Measurements from ENCODE around the gene PUS1. TPM values are rescaled to one million over a fixed set of nuclear protein-coding genes. Genes with fewer than 3 reads are reported as not detected.

PUS1 gene
- polyA plus RNA-seq, 4 donors = 11.6 to 30.0 (median 18.1) TPM

DNA sequence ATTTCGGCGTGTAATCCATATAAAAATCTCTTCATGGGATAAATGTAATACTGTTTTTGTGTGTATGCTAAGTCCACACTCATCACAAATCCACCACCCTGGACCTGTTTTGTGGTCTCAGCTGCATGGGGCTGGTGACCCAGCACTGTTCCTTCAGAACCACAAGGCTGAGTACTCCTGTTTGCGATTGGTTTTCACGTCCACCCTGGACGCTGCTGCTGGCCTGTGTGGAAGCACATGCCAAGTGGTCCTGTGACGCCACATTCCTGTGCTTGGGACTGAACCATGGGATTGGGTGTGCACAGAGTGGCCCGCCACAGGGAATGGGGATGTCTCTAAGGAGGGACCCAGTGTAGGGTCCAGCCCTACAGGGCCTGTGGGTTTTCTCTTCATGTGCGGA is 4.3 kb downstream of the PUS1 start:
- FAIRE-seq = no peak
- Histone ChIP-seq H3K4me3 (ENCODE audit: low read depth in 1 of 3, low read length in 3 of 3) (no peak overlapping the region), H3K36me3 (ENCODE audit: control insufficient read depth in 3 of 3, insufficient read depth in 2 of 3, low read depth in 1 of 3, low read length in 3 of 3) (peaks cover 4 to 56% (median 11%) of the 10 kb centered on the region in 3 donors), H3K4me1 (ENCODE audit: control insufficient read depth in 3 of 3, insufficient read depth in 2 of 3, low read depth in 1 of 3, low read length in 2 of 3) (peaks cover 0 to 8% (median 2%) of the 10 kb centered on the region in 3 donors), H3K27me3 (ENCODE audit: control insufficient read depth in 3 of 3, insufficient read depth in 3 of 3, low read length in 3 of 3) (no peaks in the 10 kb centered on the region), H3K27ac (ENCODE audit: low read depth in 1 of 3, low read length in 2 of 3) (no peak overlapping the region), H3K9me3 (ENCODE audit: control insufficient read depth in 2 of 2, insufficient read depth in 1 of 2, low read depth in 1 of 2, low read length in 1 of 2) (no peaks in the 10 kb centered on the region)
- DNase-seq = no peak
- 97 to 98% (median 97%) methylated on average over 8 of the region's 8 CpGs for whole genome bisulfite sequencing, 3 donors

DNA sequence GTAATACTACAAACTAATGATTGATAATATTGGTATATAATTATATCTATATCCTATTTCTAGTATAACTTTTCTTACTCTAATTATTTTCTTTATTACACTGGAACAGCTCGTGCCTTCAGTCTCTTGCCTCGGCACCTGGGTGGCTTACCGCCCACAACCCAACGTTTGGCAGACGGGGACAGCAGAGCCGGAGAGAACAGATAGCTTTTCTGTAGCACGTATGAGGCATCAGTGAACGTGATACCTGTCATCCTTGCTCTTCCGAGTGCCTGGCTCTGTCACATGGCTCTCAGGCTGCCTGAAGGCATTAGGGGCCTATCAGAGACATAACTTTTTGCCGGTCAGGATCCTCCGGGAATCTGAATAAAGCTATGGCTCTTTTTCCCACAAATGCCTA is 5.5 kb downstream of the PUS1 start:
- Histone ChIP-seq H3K4me3 (ENCODE audit: low read depth in 1 of 3, low read length in 3 of 3) (no peak overlapping the region), H3K4me1 (ENCODE audit: control insufficient read depth in 3 of 3, insufficient read depth in 2 of 3, low read depth in 1 of 3, low read length in 2 of 3) (peaks cover 0 to 8% (median 2%) of the 10 kb centered on the region in 3 donors), H3K27me3 (ENCODE audit: control insufficient read depth in 3 of 3, insufficient read depth in 3 of 3, low read length in 3 of 3) (no peaks in the 10 kb centered on the region), H3K27ac (ENCODE audit: low read depth in 1 of 3, low read length in 2 of 3) (no peak overlapping the region), H3K36me3 (ENCODE audit: control insufficient read depth in 3 of 3, insufficient read depth in 2 of 3, low read depth in 1 of 3, low read length in 3 of 3) (peaks cover 4 to 63% (median 11%) of the 10 kb centered on the region in 3 donors), H3K9me3 (ENCODE audit: control insufficient read depth in 2 of 2, insufficient read depth in 1 of 2, low read depth in 1 of 2, low read length in 1 of 2) (no peaks in the 10 kb centered on the region)
- DNase-seq = no peak
- WGBS, 3 donors = 90 to 95% (median 93%) methylated on average over 11 of the region's 11 CpGs
- no peak for FAIRE-seq

GRCh38 chr12:131938082-131938481 is 9.0 kb downstream of the PUS1 start:
- WGBS, 3 donors = 80 to 93% (median 93%) methylated on average over 7 of the region's 7 CpGs
- no peaks in the 10 kb centered on the region for H3K27me3 ChIP-seq (ENCODE audit: control insufficient read depth in 3 of 3, insufficient read depth in 3 of 3, low read length in 3 of 3)
- FAIRE-seq (no peak), DNase-seq (no peak)
- H3K4me1 ChIP-seq (ENCODE audit: control insufficient read depth in 3 of 3, insufficient read depth in 2 of 3, low read depth in 1 of 3, low read length in 2 of 3) = no peaks in the 10 kb centered on the region
- no peak overlapping the region for H3K27ac ChIP-seq (ENCODE audit: low read depth in 1 of 3, low read length in 2 of 3)
- H3K4me3 ChIP-seq (ENCODE audit: low read depth in 1 of 3, low read length in 3 of 3) = no peak overlapping the region
- peaks cover 6 to 65% (median 13%) of the 10 kb centered on the region in 3 donors for H3K36me3 ChIP-seq (ENCODE audit: control insufficient read depth in 3 of 3, insufficient read depth in 2 of 3, low read depth in 1 of 3, low read length in 3 of 3)
- H3K9me3 ChIP-seq (ENCODE audit: control insufficient read depth in 2 of 2, insufficient read depth in 1 of 2, low read depth in 1 of 2, low read length in 1 of 2) = no peaks in the 10 kb centered on the region

DNA sequence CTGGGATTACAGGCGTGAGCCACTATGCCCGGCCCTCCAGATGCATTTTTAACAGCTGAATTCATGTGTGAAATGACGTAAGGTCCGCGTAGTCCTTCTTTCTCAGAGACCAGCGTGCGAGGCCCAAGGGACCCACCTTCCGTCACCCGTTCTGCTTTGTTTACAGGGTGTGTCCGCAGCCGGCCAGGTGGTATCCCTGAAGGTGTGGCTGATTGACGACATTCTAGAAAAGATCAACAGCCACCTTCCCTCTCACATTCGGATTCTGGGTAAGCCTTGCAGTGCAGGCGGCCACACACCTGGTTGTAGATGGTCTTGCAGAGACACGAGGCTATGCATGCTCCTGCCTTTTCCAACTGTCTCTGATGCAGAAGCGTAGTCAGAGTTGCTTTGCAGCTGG is 9.9 kb downstream of the PUS1 start:
- Histone ChIP-seq H3K9me3 (ENCODE audit: control insufficient read depth in 2 of 2, insufficient read depth in 1 of 2, low read depth in 1 of 2, low read length in 1 of 2) (no peaks in the 10 kb centered on the region), H3K36me3 (ENCODE audit: control insufficient read depth in 3 of 3, insufficient read depth in 2 of 3, low read depth in 1 of 3, low read length in 3 of 3) (peaks cover 6 to 65% (median 11%) of the 10 kb centered on the region in 3 donors), H3K4me1 (ENCODE audit: control insufficient read depth in 3 of 3, insufficient read depth in 2 of 3, low read depth in 1 of 3, low read length in 2 of 3) (no peaks in the 10 kb centered on the region), H3K27me3 (ENCODE audit: control insufficient read depth in 3 of 3, insufficient read depth in 3 of 3, low read length in 3 of 3) (no peaks in the 10 kb centered on the region), H3K27ac (ENCODE audit: low read depth in 1 of 3, low read length in 2 of 3) (peak overlapping the region in 1 of 3 donors; percentile 36), H3K4me3 (ENCODE audit: low read depth in 1 of 3, low read length in 3 of 3) (no peak overlapping the region)
- FAIRE-seq = no peak
- 73 to 83% (median 79%) methylated on average over 16 of the region's 16 CpGs for WGBS, 3 donors
- DNase-seq = peak; percentile 58 to 62

DNA sequence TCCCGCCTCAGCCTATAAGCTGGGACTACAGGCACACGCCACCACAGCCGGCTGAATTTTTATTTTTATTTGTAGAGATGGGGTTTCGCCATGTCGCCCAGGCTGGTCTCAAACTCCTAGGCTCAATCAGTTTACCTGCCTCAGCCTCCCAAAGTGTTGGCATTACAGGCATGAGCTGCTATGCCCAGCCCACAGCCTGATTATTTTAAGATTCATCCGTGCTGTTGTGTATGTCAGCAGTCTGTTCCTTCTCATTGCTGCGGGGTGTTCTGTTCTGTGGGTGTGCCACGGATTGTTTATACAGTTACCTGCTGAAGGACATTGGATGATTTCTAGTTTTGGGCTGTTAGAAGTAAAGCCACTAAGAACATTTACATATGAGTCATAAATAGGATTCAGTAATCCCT is 11.1 kb downstream of the PUS1 start:
- peaks cover 0 to 2% of the 10 kb centered on the region in 2 donors for H3K9me3 ChIP-seq (ENCODE audit: control insufficient read depth in 2 of 2, insufficient read depth in 1 of 2, low read depth in 1 of 2, low read length in 1 of 2)
- H3K27me3 ChIP-seq (ENCODE audit: control insufficient read depth in 3 of 3, insufficient read depth in 3 of 3, low read length in 3 of 3) = no peaks in the 10 kb centered on the region
- 87 to 90% (median 89%) methylated on average over 8 of the region's 8 CpGs for WGBS, 3 donors
- no peaks in the 10 kb centered on the region for H3K4me1 ChIP-seq (ENCODE audit: control insufficient read depth in 3 of 3, insufficient read depth in 2 of 3, low read depth in 1 of 3, low read length in 2 of 3)
- no peak for FAIRE-seq
- no peak overlapping the region for H3K4me3 ChIP-seq (ENCODE audit: low read depth in 1 of 3, low read length in 3 of 3)
- H3K36me3 ChIP-seq (ENCODE audit: control insufficient read depth in 3 of 3, insufficient read depth in 2 of 3, low read depth in 1 of 3, low read length in 3 of 3) = peaks cover 3 to 68% (median 7%) of the 10 kb centered on the region in 3 donors
- peak overlapping the region in 1 of 3 donors; percentile 36 for H3K27ac ChIP-seq (ENCODE audit: low read depth in 1 of 3, low read length in 2 of 3)
- no peak for DNase-seq

DNA sequence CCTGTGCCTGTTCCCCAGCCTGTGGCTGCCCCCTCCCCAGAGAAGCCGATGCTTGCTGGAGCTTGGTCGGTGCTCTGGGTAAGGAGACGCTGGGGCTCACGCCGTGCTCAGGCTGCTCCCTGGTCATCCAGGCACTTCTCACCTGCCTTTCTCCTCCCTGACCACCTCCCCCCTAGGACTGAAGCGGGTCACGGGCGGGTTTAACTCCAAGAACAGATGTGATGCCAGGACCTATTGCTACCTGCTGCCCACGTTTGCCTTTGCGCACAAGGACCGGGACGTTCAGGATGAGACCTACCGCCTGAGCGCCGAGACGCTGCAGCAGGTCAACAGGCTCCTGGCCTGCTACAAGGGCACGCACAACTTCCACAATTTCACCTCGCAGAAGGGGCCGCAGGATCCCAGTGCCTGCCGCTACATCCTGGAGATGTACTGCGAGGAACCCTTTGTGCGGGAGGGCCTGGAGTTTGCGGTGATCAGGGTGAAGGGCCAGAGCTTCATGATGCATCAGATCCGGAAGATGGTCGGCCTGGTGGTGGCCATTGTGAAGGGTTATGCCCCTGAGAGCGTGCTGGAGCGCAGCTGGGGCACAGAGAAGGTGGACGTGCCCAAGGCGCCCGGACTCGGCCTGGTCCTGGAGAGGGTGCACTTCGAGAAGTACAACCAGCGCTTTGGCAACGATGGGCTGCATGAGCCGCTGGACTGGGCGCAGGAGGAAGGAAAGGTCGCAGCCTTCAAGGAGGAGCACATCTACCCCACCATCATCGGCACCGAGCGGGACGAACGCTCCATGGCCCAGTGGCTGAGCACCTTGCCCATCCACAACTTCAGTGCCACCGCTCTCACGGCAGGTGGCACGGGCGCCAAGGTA is 12.3 kb downstream of the PUS1 start:
- Histone ChIP-seq H3K27me3 (ENCODE audit: control insufficient read depth in 3 of 3, insufficient read depth in 3 of 3, low read length in 3 of 3) (no peaks in the 10 kb centered on the region), H3K9me3 (ENCODE audit: control insufficient read depth in 2 of 2, insufficient read depth in 1 of 2, low read depth in 1 of 2, low read length in 1 of 2) (peaks cover 0 to 2% of the 10 kb centered on the region in 2 donors), H3K36me3 (ENCODE audit: control insufficient read depth in 3 of 3, insufficient read depth in 2 of 3, low read depth in 1 of 3, low read length in 3 of 3) (peaks cover 3 to 62% (median 7%) of the 10 kb centered on the region in 3 donors), H3K4me1 (ENCODE audit: control insufficient read depth in 3 of 3, insufficient read depth in 2 of 3, low read depth in 1 of 3, low read length in 2 of 3) (no peaks in the 10 kb centered on the region), H3K27ac (ENCODE audit: low read depth in 1 of 3, low read length in 2 of 3) (no peak overlapping the region), H3K4me3 (ENCODE audit: low read depth in 1 of 3, low read length in 3 of 3) (no peak overlapping the region)
- DNase-seq (no peak), FAIRE-seq (no peak)
- WGBS, 3 donors = 95 to 98% (median 96%) methylated on average over 44 to 46 of the region's 46 CpGs

DNA sequence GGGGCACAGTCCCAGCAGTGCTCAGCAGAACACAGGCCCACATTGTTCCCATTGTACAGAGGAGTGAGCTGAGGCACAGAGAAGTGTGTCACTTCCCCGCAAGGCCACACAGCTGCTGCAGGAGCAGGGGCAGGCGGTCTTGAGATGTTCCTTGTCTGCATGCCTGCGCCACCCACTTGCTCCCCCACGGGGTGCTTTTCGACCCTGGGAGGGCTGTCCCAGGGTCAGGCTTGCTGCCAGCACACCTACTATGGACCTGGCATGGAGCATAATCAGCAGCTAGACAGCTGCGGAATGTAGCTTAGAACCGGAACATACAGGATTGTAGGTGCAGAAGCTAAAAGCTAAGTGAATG is 12.9 kb downstream of the PUS1 start:
- DNase-seq = no peak
- Histone ChIP-seq H3K27ac (ENCODE audit: low read depth in 1 of 3, low read length in 2 of 3) (no peak overlapping the region), H3K4me1 (ENCODE audit: control insufficient read depth in 3 of 3, insufficient read depth in 2 of 3, low read depth in 1 of 3, low read length in 2 of 3) (no peaks in the 10 kb centered on the region), H3K4me3 (ENCODE audit: low read depth in 1 of 3, low read length in 3 of 3) (no peak overlapping the region), H3K36me3 (ENCODE audit: control insufficient read depth in 3 of 3, insufficient read depth in 2 of 3, low read depth in 1 of 3, low read length in 3 of 3) (peaks cover 3 to 58% (median 7%) of the 10 kb centered on the region in 3 donors), H3K27me3 (ENCODE audit: control insufficient read depth in 3 of 3, insufficient read depth in 3 of 3, low read length in 3 of 3) (no peaks in the 10 kb centered on the region), H3K9me3 (ENCODE audit: control insufficient read depth in 2 of 2, insufficient read depth in 1 of 2, low read depth in 1 of 2, low read length in 1 of 2) (peaks cover 0 to 2% of the 10 kb centered on the region in 2 donors)
- no peak for FAIRE-seq
- 93 to 99% (median 97%) methylated on average over 7 of the region's 7 CpGs for WGBS, 3 donors

GRCh38 chr12:131942671-131943070 is 13.6 kb downstream of the PUS1 start:
- H3K36me3 ChIP-seq (ENCODE audit: control insufficient read depth in 3 of 3, insufficient read depth in 2 of 3, low read depth in 1 of 3, low read length in 3 of 3) = peaks cover 3 to 55% (median 7%) of the 10 kb centered on the region in 3 donors
- H3K9me3 ChIP-seq (ENCODE audit: control insufficient read depth in 2 of 2, insufficient read depth in 1 of 2, low read depth in 1 of 2, low read length in 1 of 2) = peaks cover 0 to 2% of the 10 kb centered on the region in 2 donors
- no peak overlapping the region for H3K4me3 ChIP-seq (ENCODE audit: low read depth in 1 of 3, low read length in 3 of 3)
- no peak overlapping the region for H3K27ac ChIP-seq (ENCODE audit: low read depth in 1 of 3, low read length in 2 of 3)
- no peak for FAIRE-seq
- H3K4me1 ChIP-seq (ENCODE audit: control insufficient read depth in 3 of 3, insufficient read depth in 2 of 3, low read depth in 1 of 3, low read length in 2 of 3) = no peaks in the 10 kb centered on the region
- DNase-seq = no peak
- no peaks in the 10 kb centered on the region for H3K27me3 ChIP-seq (ENCODE audit: control insufficient read depth in 3 of 3, insufficient read depth in 3 of 3, low read length in 3 of 3)
- 95 to 98% (median 95%) methylated on average over 12 of the region's 12 CpGs for WGBS, 3 donors

Measured in small intestine (tissue), 7 donors.